ENCODE results near the gene DPH7. TPM values are rescaled to one million over a fixed set of nuclear protein-coding genes. Genes with fewer than 3 reads are reported as not detected.

DPH7 gene
- total RNA-seq, 1 donor from 2014 or later = 32.2 TPM

DNA sequence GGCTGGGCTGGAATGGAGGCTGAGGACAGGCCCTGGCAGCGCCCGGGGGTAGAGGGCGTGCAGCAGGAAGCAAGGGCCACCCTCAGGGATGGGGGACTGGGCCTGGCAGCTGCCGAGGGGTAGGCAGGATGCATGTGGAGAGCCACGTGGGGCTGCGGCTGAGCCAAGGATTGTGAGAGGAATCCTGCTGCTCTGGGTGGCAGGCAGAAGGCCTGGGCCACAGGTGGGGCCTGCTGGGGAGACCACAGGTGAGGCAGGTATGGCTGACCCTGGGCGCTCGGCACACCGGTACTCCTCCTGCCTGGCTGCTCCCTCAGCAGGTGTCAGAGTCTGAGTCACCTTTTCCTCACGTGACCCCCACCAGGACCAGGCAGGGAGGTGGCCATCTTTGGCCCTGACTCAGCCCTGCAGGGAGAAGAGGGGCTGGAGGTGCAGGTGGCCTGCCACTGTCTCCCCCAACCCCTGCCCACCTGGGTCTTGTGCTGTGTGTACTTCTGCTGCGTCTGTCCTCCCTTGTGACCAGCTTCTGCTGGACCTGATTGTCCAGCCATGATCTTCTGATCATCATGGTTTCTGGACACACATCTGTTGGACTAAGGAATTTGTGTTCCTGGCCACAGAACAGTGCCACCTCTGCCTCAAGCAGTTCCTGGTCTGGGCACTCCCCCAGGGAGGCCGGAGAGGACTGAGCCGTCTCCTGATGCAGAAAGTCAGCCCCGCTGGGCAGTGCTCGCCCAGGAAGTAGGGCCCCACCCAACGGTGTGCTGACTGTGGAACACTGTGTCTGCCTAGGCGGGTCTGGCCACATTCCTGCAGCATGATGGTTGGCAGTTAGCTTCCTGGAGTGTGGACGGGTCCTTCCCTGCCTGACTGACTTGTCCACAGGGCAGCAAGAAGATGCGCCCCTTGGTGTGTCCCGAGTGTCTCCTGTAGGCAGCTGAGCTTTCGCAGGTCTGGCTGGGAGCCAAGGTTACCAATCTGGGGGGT, 33.2 kb upstream of the DPH7 start:
- Mint-ChIP-seq H3K9me3 (ENCODE audit: unreplicated experiment) (no peaks in the 10 kb centered on the region), H3K27ac (ENCODE audit: unreplicated experiment) (no peak overlapping the region), H3K4me3 (ENCODE audit: unreplicated experiment) (no peak overlapping the region), H3K36me3 (ENCODE audit: low read depth, unreplicated experiment) (no peaks in the 10 kb centered on the region), H3K27me3 (ENCODE audit: unreplicated experiment) (peaks cover 2% of the 10 kb centered on the region), H3K4me1 (ENCODE audit: unreplicated experiment) (peaks cover 6% of the 10 kb centered on the region)
- TF ChIP-seq CTCF (IDR thresholded peaks at IDR 0.05; ENCODE audit: unreplicated experiment) = no peak
- DNase-seq (ENCODE audit: low spot score) = no peak

DNA sequence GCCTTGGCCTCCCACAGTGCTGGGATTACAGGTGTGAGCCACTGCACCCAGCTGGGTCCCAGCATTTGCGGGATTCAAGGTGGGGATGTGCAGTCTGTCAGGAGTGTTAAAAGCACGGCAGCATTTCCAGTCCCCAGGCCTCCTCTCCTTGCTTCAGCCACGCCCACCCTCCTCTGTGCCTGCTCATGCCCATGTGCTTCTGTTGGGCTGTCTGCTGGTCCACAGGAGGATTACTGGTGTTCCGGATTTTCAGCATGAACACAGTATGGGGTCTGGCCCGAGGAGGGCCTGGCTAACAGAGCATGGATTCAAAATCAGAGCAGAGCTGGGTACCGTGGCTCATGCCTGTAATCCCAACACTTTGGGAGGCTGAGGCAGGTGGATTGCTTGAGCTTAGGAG, 32.2 kb upstream of the DPH7 start:
- H3K4me1 Mint-ChIP-seq (ENCODE audit: unreplicated experiment) = peaks cover 9% of the 10 kb centered on the region
- H3K27me3 Mint-ChIP-seq (ENCODE audit: unreplicated experiment) = peaks cover 2% of the 10 kb centered on the region
- TF ChIP-seq CTCF (IDR thresholded peaks at IDR 0.05; ENCODE audit: unreplicated experiment) = no peak
- no peaks in the 10 kb centered on the region for H3K36me3 Mint-ChIP-seq (ENCODE audit: low read depth, unreplicated experiment)
- H3K27ac Mint-ChIP-seq (ENCODE audit: unreplicated experiment) = no peak overlapping the region
- H3K9me3 Mint-ChIP-seq (ENCODE audit: unreplicated experiment) = no peaks in the 10 kb centered on the region
- DNase-seq (ENCODE audit: low spot score) = no peak
- H3K4me3 Mint-ChIP-seq (ENCODE audit: unreplicated experiment) = no peak overlapping the region

- DNase-seq (ENCODE audit: low spot score) = no peak
These were observed 28.6 kb upstream of the DPH7 start for GRCh38 chr9:137607141-137607857.

DNA sequence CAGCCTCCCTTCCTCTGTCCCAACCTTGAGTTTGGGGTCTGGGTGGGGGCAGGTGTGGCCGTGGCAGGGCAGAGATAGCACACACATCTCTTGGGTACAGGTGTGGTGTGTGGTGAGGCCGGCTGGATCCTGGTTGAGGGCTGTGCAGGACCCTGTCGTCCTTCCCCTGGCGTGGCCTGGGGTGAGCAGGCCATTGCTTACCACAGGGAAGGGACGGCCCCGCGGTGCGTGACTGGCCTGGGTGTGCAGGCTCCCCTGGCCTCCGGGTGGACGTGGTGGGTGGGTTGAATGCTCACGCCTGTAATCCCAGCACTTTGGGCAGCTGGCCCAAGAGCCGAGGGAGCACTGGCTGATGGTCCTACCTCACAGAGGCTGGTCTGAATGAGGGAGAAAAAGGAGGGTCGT, 28.0 kb upstream of the DPH7 start:
- no peaks in the 10 kb centered on the region for H3K9me3 Mint-ChIP-seq (ENCODE audit: unreplicated experiment)
- H3K27me3 Mint-ChIP-seq (ENCODE audit: unreplicated experiment) = peaks cover 8% of the 10 kb centered on the region
- peak overlapping the region; percentile 74 for H3K4me3 Mint-ChIP-seq (ENCODE audit: unreplicated experiment)
- H3K36me3 Mint-ChIP-seq (ENCODE audit: low read depth, unreplicated experiment) = no peaks in the 10 kb centered on the region
- no peak for TF ChIP-seq CTCF (IDR thresholded peaks at IDR 0.05; ENCODE audit: unreplicated experiment)
- H3K4me1 Mint-ChIP-seq (ENCODE audit: unreplicated experiment) = peaks cover 6% of the 10 kb centered on the region
- no peak for DNase-seq (ENCODE audit: low spot score)
- H3K27ac Mint-ChIP-seq (ENCODE audit: unreplicated experiment) = no peak overlapping the region

More at GRCh38 chr9:137607141-137607857, 28.6 kb upstream of the DPH7 start:
- TF ChIP-seq CTCF (IDR thresholded peaks at IDR 0.05; ENCODE audit: unreplicated experiment) = no peak
- Mint-ChIP-seq H3K27ac (ENCODE audit: unreplicated experiment) (peak overlapping the region; percentile 48), H3K27me3 (ENCODE audit: unreplicated experiment) (peaks cover 8% of the 10 kb centered on the region), H3K9me3 (ENCODE audit: unreplicated experiment) (no peaks in the 10 kb centered on the region), H3K36me3 (ENCODE audit: low read depth, unreplicated experiment) (no peaks in the 10 kb centered on the region), H3K4me3 (ENCODE audit: unreplicated experiment) (peak overlapping the region; percentile 74), H3K4me1 (ENCODE audit: unreplicated experiment) (peaks cover 6% of the 10 kb centered on the region)
